PC-3 (cell line): Measurements from ENCODE around the gene PRPF19. TPM values are rescaled to one million over a fixed set of nuclear protein-coding genes. Genes with fewer than 3 reads are reported as not detected.

Source experiments
- ATAC-seq: fragments of 200-7000 bp; cut with Tn5 transposase; 2 replicates; pipeline ENCODE4 v1.9.1; 2020; ENCODE audit warnings: mild to moderate bottlenecking, moderate library complexity
- BruUV-seq: library from RNA; stranded (reverse); fragments of 400-500 nt; replicated peaks from 2 replicates; lab custom pipeline; 2021; lab: Mats Ljungman, UMichigan
- CTCF ChIA-PET: fragments of 300-600 bp; sonication (Branson Sonifier 250); formaldehyde crosslinking; loops from one replicate; lab custom pipeline; 2022; ENCODE audit warnings: antibody characterized with exemption; lab: Charles Lee
- POLR2A ChIA-PET: fragments of 300-600 bp; sonication (Branson Sonifier 250); formaldehyde crosslinking; loops from one replicate; lab custom pipeline; 2022; ENCODE audit warnings: antibody characterized with exemption; ENCODE audit not compliant: unreplicated experiment; lab: Charles Lee
- DNase-seq: peaks from one replicate; pipeline ENCODE4 v3.0.0-alpha.2; 2015
- H2AFZ ChIP-seq: fragments of 300-600 bp; sonication (generic); 2 replicates; pipeline ENCODE4 v1.6.0; 2016; ENCODE audit warnings: antibody characterized with exemption, low read length
- H3F3A ChIP-seq: fragments of 300-600 bp; sonication (generic); one replicate; pipeline ENCODE4 v1.6.0; 2017; ENCODE audit warnings: antibody characterized with exemption, low read length, control low read depth, mild to moderate bottlenecking; ENCODE audit not compliant: unreplicated experiment
- H3K27ac ChIP-seq: fragments of 300-600 bp; sonication (generic); 2 replicates; pipeline ENCODE4 v1.5.1; 2016; ENCODE audit warnings: mild to moderate bottlenecking, low read length
- H3K27me3 ChIP-seq: fragments of 300-600 bp; sonication (generic); 2 replicates; pipeline ENCODE4 v1.6.1; 2016; ENCODE audit warnings: low read length, mixed read lengths
- H3K36me3 ChIP-seq: fragments of 300-600 bp; sonication (generic); 2 replicates; pipeline ENCODE4 v1.6.1; 2016; ENCODE audit warnings: low read depth, mixed run types, low read length, mixed read lengths
- H3K4me1 ChIP-seq: fragments of 300-600 bp; sonication (generic); 2 replicates; pipeline ENCODE4 v1.5.1; 2016; ENCODE audit warnings: low read length; ENCODE audit not compliant: insufficient read depth
- H3K4me2 ChIP-seq: fragments of 300-600 bp; sonication (generic); 2 replicates; pipeline ENCODE4 v1.6.0; 2016; ENCODE audit warnings: low read length
- H3K4me3 ChIP-seq: fragments of 300-600 bp; sonication (generic); 2 replicates; pipeline ENCODE4 v1.5.1; 2016; ENCODE audit warnings: mild to moderate bottlenecking, low read length, mixed read lengths
- H3K79me2 ChIP-seq: fragments of 300-600 bp; sonication (generic); 2 replicates; pipeline ENCODE4 v1.6.1; 2017; ENCODE audit warnings: low read length, mixed read lengths
- H3K9ac ChIP-seq: fragments of 300-600 bp; sonication (generic); 2 replicates; pipeline ENCODE4 v1.6.0; 2016; ENCODE audit warnings: mild to moderate bottlenecking, low read length
- H3K9me2 ChIP-seq: fragments of 300-600 bp; sonication (generic); replicated peaks from 2 replicates; pipeline ENCODE4 v1.6.1; 2016; ENCODE audit warnings: mixed run types, low read length, mixed read lengths
- H3K9me3 ChIP-seq: fragments of 300-600 bp; sonication (generic); 2 replicates; pipeline ENCODE4 v1.6.1; 2016; ENCODE audit warnings: low read length, mixed read lengths
- H4K20me1 ChIP-seq: fragments of 300-600 bp; sonication (generic); 2 replicates; pipeline ENCODE4 v1.6.1; 2016; ENCODE audit warnings: low read length, mixed read lengths
- EZH2 ChIP-seq: fragments of 300-600 bp; sonication (generic); IDR thresholded peaks from one replicate; pipeline ENCODE4 v1.6.1; 2017; ENCODE audit warnings: antibody characterized with exemption, mild to moderate bottlenecking, low read length; ENCODE audit not compliant: unreplicated experiment
- EZH2phosphoT487 ChIP-seq: fragments of 300-600 bp; sonication (generic); IDR thresholded peaks from 2 replicates; pipeline ENCODE4 v1.6.1; 2018; ENCODE audit warnings: mild to moderate bottlenecking, antibody characterized with exemption, low read length, borderline replicate concordance
- intact Hi-C: fragments of 100-400 bp; cut with micrococcal nuclease; formaldehyde crosslinking; loops from 2 replicates; pipeline ENCODE4 v1.9.0; 2023
- total RNA-seq: library from RNA; depleted of rRNA; stranded (reverse); fragments of >200 nt; gene quantifications from 2 replicates; pipeline ENCODE4 v1.2.3, GENCODE V29; 2014
- TF ChIP-seq, protein P1 (sequence below): fragments of 300-600 bp; sonication (generic); conservative IDR thresholded peaks from 2 replicates; pipeline ENCODE4 v1.5.1; 2017; ENCODE audit warnings: antibody characterized with exemption, low read depth, mild to moderate bottlenecking, low read length

Gene PRPF19
- total RNA-seq, 1 experiment from 2014 or later, result 165 TPM

GRCh38 chr11:60939855-60940254 lies 33.5 kb upstream of the PRPF19 start:
- Histone ChIP-seq H3K4me3 (no peak overlapping the region), H3F3A (no peaks in the 10 kb centered on the region), H3K4me2 (no peak overlapping the region), H3K27me3 (no peaks in the 10 kb centered on the region), H3K4me1 (peaks cover 6% of the 10 kb centered on the region; the same call in 1 of the 2 replicates), H4K20me1 (no peaks in the 10 kb centered on the region), H2AFZ (no peak overlapping the region), H3K27ac (no peak overlapping the region), H3K79me2 (no peaks in the 10 kb centered on the region), H3K36me3 (no peaks in the 10 kb centered on the region), H3K9me2 (no peaks in the 10 kb centered on the region), H3K9me3 (no peaks in the 10 kb centered on the region), H3K9ac (no peak overlapping the region)
- TF ChIP-seq EZH2 (no peak), EZH2phosphoT487 (no peak)
- TF ChIP-seq, protein P1, sequence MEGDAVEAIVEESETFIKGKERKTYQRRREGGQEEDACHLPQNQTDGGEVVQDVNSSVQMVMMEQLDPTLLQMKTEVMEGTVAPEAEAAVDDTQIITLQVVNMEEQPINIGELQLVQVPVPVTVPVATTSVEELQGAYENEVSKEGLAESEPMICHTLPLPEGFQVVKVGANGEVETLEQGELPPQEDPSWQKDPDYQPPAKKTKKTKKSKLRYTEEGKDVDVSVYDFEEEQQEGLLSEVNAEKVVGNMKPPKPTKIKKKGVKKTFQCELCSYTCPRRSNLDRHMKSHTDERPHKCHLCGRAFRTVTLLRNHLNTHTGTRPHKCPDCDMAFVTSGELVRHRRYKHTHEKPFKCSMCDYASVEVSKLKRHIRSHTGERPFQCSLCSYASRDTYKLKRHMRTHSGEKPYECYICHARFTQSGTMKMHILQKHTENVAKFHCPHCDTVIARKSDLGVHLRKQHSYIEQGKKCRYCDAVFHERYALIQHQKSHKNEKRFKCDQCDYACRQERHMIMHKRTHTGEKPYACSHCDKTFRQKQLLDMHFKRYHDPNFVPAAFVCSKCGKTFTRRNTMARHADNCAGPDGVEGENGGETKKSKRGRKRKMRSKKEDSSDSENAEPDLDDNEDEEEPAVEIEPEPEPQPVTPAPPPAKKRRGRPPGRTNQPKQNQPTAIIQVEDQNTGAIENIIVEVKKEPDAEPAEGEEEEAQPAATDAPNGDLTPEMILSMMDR, result no peak
- ATAC-seq, result no peak
- BruUV-seq, result no TSS peak
- no peak for DNase-seq
- intact Hi-C loops, result no loop called here
- ChIA-PET CTCF (no interaction called here), POLR2A (interaction anchor here (0.6 kb wide), 1 partner anchor 173 kb away, joined by 4 read pairs; no protein-coding TSS in a partner anchor)

- BruUV-seq, result no TSS peak
- H3K27ac ChIP-seq, result no peak overlapping the region
- H4K20me1 ChIP-seq, result no peaks in the 10 kb centered on the region
- no peaks in the 10 kb centered on the region for H3K9me2 ChIP-seq
- intact Hi-C loops, result no loop called here
- H3K9me3 ChIP-seq, result no peaks in the 10 kb centered on the region
- H3K4me3 ChIP-seq, result no peak overlapping the region
- ChIA-PET POLR2A (no interaction called here), CTCF (no interaction called here)
- DNase-seq (no peak), ATAC-seq (no peak)
- H2AFZ ChIP-seq, result no peak overlapping the region
- no peaks in the 10 kb centered on the region for H3K27me3 ChIP-seq
- H3K4me1 ChIP-seq, result peaks cover 6% of the 10 kb centered on the region; the same call in 1 of the 2 replicates
- TF ChIP-seq EZH2phosphoT487, result no peak
- TF ChIP-seq EZH2, result no peak
- TF ChIP-seq, protein P1, result no peak
- no peak overlapping the region for H3K4me2 ChIP-seq
- H3K79me2 ChIP-seq, result no peaks in the 10 kb centered on the region
- H3K9ac ChIP-seq, result no peak overlapping the region
- H3K36me3 ChIP-seq, result no peaks in the 10 kb centered on the region
- no peaks in the 10 kb centered on the region for H3F3A ChIP-seq
Measured at GRCh38 chr11:60939301-60939700, 32.9 kb upstream of the PRPF19 start.

GRCh38 chr11:60938500-60938899 lies 32.1 kb upstream of the PRPF19 start:
- no peak for DNase-seq
- no peak for ATAC-seq

More at GRCh38 chr11:60938500-60938899, 32.1 kb upstream of the PRPF19 start:
- Histone ChIP-seq H3K9me3 (no peaks in the 10 kb centered on the region), H3K4me2 (no peak overlapping the region), H3K9me2 (no peaks in the 10 kb centered on the region), H3K27ac (no peak overlapping the region), H2AFZ (no peak overlapping the region), H3K79me2 (no peaks in the 10 kb centered on the region), H3K4me3 (no peak overlapping the region), H3K4me1 (peaks cover 5% of the 10 kb centered on the region; the same call in 1 of the 2 replicates), H4K20me1 (no peaks in the 10 kb centered on the region), H3F3A (no peaks in the 10 kb centered on the region), H3K9ac (no peak overlapping the region), H3K36me3 (0 out of 2 replicates have a peak, but pooled peaks cover 2% of the 10 kb centered on the region), H3K27me3 (no peaks in the 10 kb centered on the region)
- BruUV-seq, result no TSS peak
- intact Hi-C loops, result no loop called here
- TF ChIP-seq, protein P1, result no peak
- TF ChIP-seq EZH2 (no peak), EZH2phosphoT487 (no peak)
- CTCF ChIA-PET, result no interaction called here
- POLR2A ChIA-PET, result no interaction called here
